Heart left ventricle (tissue), 16 donors: Measurements from ENCODE around the gene CASZ1. TPM values are rescaled to one million over a fixed set of nuclear protein-coding genes. Genes with fewer than 3 reads are reported as not detected.

Experiments
- ATAC-seq, 4 donors: fragments of 200-7000 bp; cut with Tn5 transposase; one replicate each; pipeline ENCODE4 v1.9.1; 2020 to 2022; ENCODE audit warnings: moderate library complexity in 4 of 4, mild to moderate bottlenecking in 3 of 4, moderate number of reproducible peaks in 1 of 4
- DNase-seq, 5 donors: peaks; one replicate each; pipeline ENCODE4 v3.0.0-alpha.2; 2020
- H3K27ac ChIP-seq, 12 donors: fragments of 200-600 bp; sonication (generic) in 4 of 12; one replicate each; pipeline versions ENCODE4 v1.5.0 to v1.8.0; 2016 to 2022; ENCODE audit warnings: mild to moderate bottlenecking in 2 of 12
- H3K27me3 ChIP-seq, 9 donors: fragments of 200-600 bp; sonication (generic) in 2 of 9; one replicate each; pipeline versions ENCODE4 v1.5.1 to v1.8.0; 2016 to 2022; ENCODE audit warnings: mild to moderate bottlenecking in 3 of 9
- H3K36me3 ChIP-seq, 9 donors: fragments of 200-600 bp; sonication (generic) in 2 of 9; one replicate each; pipeline versions ENCODE4 v1.5.0 to v1.8.0; 2018 to 2022; ENCODE audit warnings: mild to moderate bottlenecking in 2 of 9
- H3K4me1 ChIP-seq, 12 donors: fragments of 200-600 bp; sonication (generic) in 4 of 12; one replicate each; pipeline versions ENCODE4 v1.5.0 to v1.8.0; 2016 to 2022; ENCODE audit warnings: mild to moderate bottlenecking in 3 of 12
- H3K4me3 ChIP-seq, 12 donors: fragments of 200-600 bp; sonication (generic) in 4 of 12; one replicate each; pipeline versions ENCODE4 v1.5.0 to v1.8.0; 2017 to 2022; ENCODE audit warnings: mild to moderate bottlenecking in 9 of 12, moderate library complexity in 4 of 12
- H3K9me3 ChIP-seq, 12 donors: fragments of 200-600 bp; sonication (generic) in 4 of 12; one replicate each; pipeline versions ENCODE4 v1.5.0 to v1.8.0; 2016 to 2022; ENCODE audit warnings: mild to moderate bottlenecking in 1 of 12
- CTCF ChIP-seq, 12 donors: fragments of 200-600 bp; sonication (generic) in 4 of 12; IDR thresholded peaks; one replicate each; pipeline versions ENCODE4 v1.5.0 to v1.8.0; 2018 to 2022; ENCODE audit warnings: antibody characterized with exemption in 12 of 12, mild to moderate bottlenecking in 5 of 12
- POLR2A ChIP-seq, 2 donors: fragments of 450-650 bp; IDR thresholded peaks; one replicate each; pipeline ENCODE4 v1.6.1; 2017; ENCODE audit warnings: antibody characterized with exemption in 2 of 2, mild to moderate bottlenecking in 2 of 2, moderate library complexity in 2 of 2
- WGBS, 4 donors: extraction: QIAGEN DNeasy Blood & Tissue Kit in 2 of 4; methylation state at CpG; one replicate each; pipeline versions ENCODE4 v1.1.5 to v1.1.7; 2013 to 2018; 5-methylcytosine and 5-hydroxymethylcytosine counted together
- intact Hi-C, 10 donors: fragments of 100-400 bp; cut with DNase I; formaldehyde crosslinking; loops; one replicate each; pipeline versions ENCODE4 v1.11.1 to v1.14.2; 2022
- polyA plus RNA-seq, 2 donors: library from polyadenylated mRNA; stranded (reverse); fragments of 200-250 nt; gene quantifications; one replicate each; pipeline ENCODE4 v1.2.3, GENCODE V29; 2013
- total RNA-seq, 9 donors: library from RNA; depleted of rRNA in 2 of 9; stranded (reverse); fragments of >200 nt in 2 of 9; fragmentation: NEBNext Ultra II Directional in 3 of 9; extraction: Animal tissue kit (Norgen Biotek cat#: 25700) in 3 of 9; gene quantifications; one replicate each; pipeline versions ENCODE4 v1.1.0 to v1.2.4, GENCODE V29; 2016 to 2023
- donor health status: ischemic (EF 13 %, LVEDD 7.1; RV severe dilation, severe dysfunction).
- donor health status: healthy with polysubstance abuse.
- donor health status: DM: no; HTN: yes; CAD: no.
- donor health status: DM: no; HTN: no; CAD: no.
- donor health status: ischemic (EF 25% LVEDD 6.9; RV normal size, moderate dysfunction).
- donor health status: ischemic (EF 25% LVEDD 5.7; RV mildly dilated, moderate dysfunction).
- donor health status: healthy.
- donor health status: DM: yes; HTN: yes; CAD: no.
- donor health status: ischemic (EF 35%, LVEDD 5.7; RV mildly dilated, moderate dysfunction).
- donor health status: nonischemic (EF 11% LVEDD 7.7; RV severe dilation, severe dysfunction).
- donor health status: DM: yes; HTN: yes; CAD: no.
- donor health status: PGD.
- donor health status: ischemic (EF 29% LVEDD 5.4; RV normal size, mild dysfunction).
- donor health status: nonischemic (EF 23%, LVEDD 6.1; RV moderate dilation, normal function).

The CASZ1 gene
- total and polyA plus RNA-seq, 11 donors: 28.8 to 84.9 (median 55.0) TPM

- intact Hi-C loops: no loop called here
- no peaks in the 10 kb centered on the region for H3K36me3 ChIP-seq
- H3K9me3 ChIP-seq: no peaks in the 10 kb centered on the region
- H3K27ac ChIP-seq: peak overlapping the region in 10 of 12 donors; percentile 82 to 100 (median 88)
- peaks cover 3 to 93% (median 57%) of the 10 kb centered on the region in 12 donors for H3K4me1 ChIP-seq
- H3K27me3 ChIP-seq: peaks cover 0 to 7% (median 0%) of the 10 kb centered on the region in 9 donors
- TF ChIP-seq CTCF (IDR thresholded peaks at IDR 0.05) (no peak), POLR2A (IDR thresholded peaks at IDR 0.05) (no peak)
- no peak overlapping the region for H3K4me3 ChIP-seq
- 84 to 89% (median 85%) methylated on average over 10 to 16 of the region's 16 CpGs for WGBS, 4 donors
- ATAC-seq: no peak
- DNase-seq: no peak
Observed at GRCh38 chr1:10722803-10723202, 73.6 kb downstream of the CASZ1 start.

GRCh38 chr1:10721381-10722321, 74.8 kb downstream of the CASZ1 start:
- Histone ChIP-seq H3K27ac (peak overlapping the region in 11 of 12 donors; percentile 51 to 100 (median 87)), H3K4me3 (no peak overlapping the region), H3K9me3 (no peaks in the 10 kb centered on the region), H3K4me1 (peaks cover 3 to 93% (median 57%) of the 10 kb centered on the region in 12 donors), H3K27me3 (peaks cover 0 to 8% (median 0%) of the 10 kb centered on the region in 9 donors), H3K36me3 (no peaks in the 10 kb centered on the region)
- WGBS, 4 donors: 56 to 61% (median 60%) methylated on average over 17 to 26 of the region's 26 CpGs
- TF ChIP-seq CTCF (IDR thresholded peaks at IDR 0.05) (no peak), POLR2A (IDR thresholded peaks at IDR 0.05) (no peak)
- DNase-seq (no peak), ATAC-seq (no peak)
- intact Hi-C loops: no loop called here

- Histone ChIP-seq H3K27ac (peak overlapping the region; percentile 51 to 100 (median 86)), H3K27me3 (peaks cover 0 to 8% (median 0%) of the 10 kb centered on the region in 9 donors), H3K4me3 (no peak overlapping the region), H3K9me3 (no peaks in the 10 kb centered on the region), H3K4me1 (peaks cover 3 to 94% (median 54%) of the 10 kb centered on the region in 12 donors), H3K36me3 (no peaks in the 10 kb centered on the region)
- intact Hi-C loops: no loop called here
- DNase-seq: peak in 2 of 5 donors; percentile 60 to 62
- TF ChIP-seq CTCF (IDR thresholded peaks at IDR 0.05) (no peak), POLR2A (IDR thresholded peaks at IDR 0.05) (no peak)
- peak in 3 of 4 donors; percentile 9 to 29 (median 20) for ATAC-seq
- 32 to 54% (median 44%) methylated on average over 8 to 12 of the region's 12 CpGs for WGBS, 4 donors
Observed at GRCh38 chr1:10720635-10721034, 75.8 kb downstream of the CASZ1 start.

GRCh38 chr1:10718083-10718415, 78.4 kb downstream of the CASZ1 start:
- H3K27ac ChIP-seq: peak overlapping the region; percentile 62 to 100 (median 83)

More at GRCh38 chr1:10718083-10718415, 78.4 kb downstream of the CASZ1 start:
- DNase-seq (no peak), ATAC-seq (no peak)
- Histone ChIP-seq H3K4me1 (peaks cover 3 to 97% (median 48%) of the 10 kb centered on the region in 12 donors), H3K9me3 (no peaks in the 10 kb centered on the region), H3K4me3 (peak overlapping the region in 9 of 12 donors; percentile 16 to 42 (median 26)), H3K27me3 (peaks cover 0 to 8% (median 0%) of the 10 kb centered on the region in 9 donors), H3K36me3 (no peaks in the 10 kb centered on the region)
- TF ChIP-seq POLR2A (IDR thresholded peaks at IDR 0.05) (no peak), CTCF (IDR thresholded peaks at IDR 0.05) (no peak)
- WGBS, 4 donors: 56 to 62% (median 59%) methylated on average over 9 of the region's 9 CpGs
- intact Hi-C loops: loop anchor here in 2 of 10 donors (5.0 to 10.0 kb wide), 2 partner anchors 39 to 67 kb away; no protein-coding TSS in a partner anchor
